Erythroblast (primary cell): ENCODE results near the gene RALGPS1.
A peak's percentile ranks its signal among the peaks of the same experiment; 100 is the strongest.

Source experiments
- DNase-seq, 2 experiments: peaks; one replicate each; lab custom pipeline; 2025; lab: John Stamatoyannopoulos, UW
- GATA1 ChIP-seq: IDR thresholded peaks from 2 replicates; pipeline ENCODE4 v1.6.1; 2011; ENCODE audit warnings: low read depth, mild to moderate bottlenecking, control low read depth, low read length, moderate library complexity
- POLR2A ChIP-seq: IDR thresholded peaks from 2 replicates; pipeline ENCODE4 v1.6.1; 2011; ENCODE audit warnings: mild to moderate bottlenecking, low read length

Gene RALGPS1

GRCh38 chr9:126885131-126885641 is 29.4 kb upstream of the RALGPS1 start:
- no peak for TF ChIP-seq GATA1
- no peak for TF ChIP-seq POLR2A
- DNase-seq, result peak in 1 of 2 experiments; percentile 29

- DNase-seq, result no peak
- no peak for TF ChIP-seq POLR2A
- no peak for TF ChIP-seq GATA1
Measured at GRCh38 chr9:126886034-126886822, 28.4 kb upstream of the RALGPS1 start.

GRCh38 chr9:126886897-126887296 is 27.7 kb upstream of the RALGPS1 start:
- DNase-seq, result no peak
- TF ChIP-seq POLR2A (no peak), GATA1 (no peak)

- no peak for TF ChIP-seq POLR2A
- no peak for DNase-seq
Measured at GRCh38 chr9:126891676-126892075, 22.9 kb upstream of the RALGPS1 start.

GRCh38 chr9:126893079-126893478 is 21.5 kb upstream of the RALGPS1 start:
- DNase-seq, result peak in 1 of 2 experiments; percentile 26
- TF ChIP-seq GATA1 (no peak), POLR2A (no peak)

- TF ChIP-seq GATA1 (no peak), POLR2A (no peak)
- DNase-seq, result no peak
Measured at GRCh38 chr9:126894052-126894603, 20.5 kb upstream of the RALGPS1 start.

- no peak for DNase-seq
- TF ChIP-seq POLR2A (no peak), GATA1 (no peak)
Measured at GRCh38 chr9:126902210-126902609, 12.4 kb upstream of the RALGPS1 start.

GRCh38 chr9:126904586-126904985 is 10.0 kb upstream of the RALGPS1 start:
- no peak for DNase-seq
- TF ChIP-seq GATA1 (no peak), POLR2A (no peak)

- TF ChIP-seq POLR2A, result no peak
- TF ChIP-seq GATA1, result no peak
- DNase-seq, result no peak
Measured at GRCh38 chr9:126906091-126906490, 8.5 kb upstream of the RALGPS1 start.

- TF ChIP-seq POLR2A (no peak), GATA1 (no peak)
- no peak for DNase-seq
Measured at GRCh38 chr9:126907058-126907457, 7.5 kb upstream of the RALGPS1 start.

- TF ChIP-seq POLR2A, result no peak
- no peak for TF ChIP-seq GATA1
Measured at GRCh38 chr9:126915281-126915816, 767 bp downstream of the RALGPS1 start.

GRCh38 chr9:126915846-126916543 is 1.4 kb downstream of the RALGPS1 start:
- TF ChIP-seq POLR2A, result no peak
- TF ChIP-seq GATA1, result no peak
- DNase-seq, result no peak

More at GRCh38 chr9:126915281-126915816, 767 bp downstream of the RALGPS1 start:
- peak; percentile 34 to 49 for DNase-seq

- peak; percentile 9 to 13 for DNase-seq
- TF ChIP-seq GATA1 (no peak), POLR2A (no peak)
Measured at GRCh38 chr9:126916909-126917308, 2.3 kb downstream of the RALGPS1 start.

- TF ChIP-seq POLR2A (no peak), GATA1 (no peak)
- no peak for DNase-seq
Measured at GRCh38 chr9:126919193-126919592, 4.6 kb downstream of the RALGPS1 start.
